ENCODE measurements around the gene DDTL. TPM values are rescaled to one million over a fixed set of nuclear protein-coding genes. Genes with fewer than 3 reads are reported as not detected.
A peak's percentile ranks its signal among the peaks of the same experiment; 100 is the strongest.
"Not testable (repeated sequence)": the region's sequence is repeated elsewhere in the genome, so short reads cannot be mapped to it uniquely, and the experiment has no call there.

Gene DDTL
- total RNA-seq: 1 to 10 TPM in 1 of 2 donors, not detected in 1; 4.5 TPM
- long read RNA-seq: 0 reads

DNA sequence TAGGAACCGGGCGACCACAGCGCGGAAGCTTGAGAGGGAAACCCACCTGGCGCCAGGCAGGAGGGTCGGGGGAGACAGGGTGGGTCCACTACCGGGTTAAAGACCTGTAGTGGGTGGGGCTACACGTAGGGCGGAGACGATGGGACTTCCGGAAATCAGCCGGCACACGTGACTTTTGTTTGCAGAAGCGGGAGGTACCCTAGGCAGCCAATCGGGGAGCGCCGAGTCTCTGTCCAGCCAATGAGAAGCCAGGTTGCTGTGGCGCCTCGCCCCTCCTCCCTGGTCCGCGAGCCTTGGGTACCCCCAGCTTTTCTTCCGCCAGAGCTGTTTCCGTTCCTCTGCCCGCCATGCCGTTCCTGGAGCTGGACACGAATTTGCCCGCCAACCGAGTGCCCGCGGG lies at the start of gene DDTL:
Gene DDTL, plus strand, starts transcription at position 321 of the 400 bp plus-strand sequence. Its CDS starts 27 bp downstream, at position 348.
- peak; percentile 95 for ATAC-seq
- DNase-seq; intact Hi-C loops (cut with DNase I, micrococcal nuclease): not testable (repeated sequence)

DNA sequence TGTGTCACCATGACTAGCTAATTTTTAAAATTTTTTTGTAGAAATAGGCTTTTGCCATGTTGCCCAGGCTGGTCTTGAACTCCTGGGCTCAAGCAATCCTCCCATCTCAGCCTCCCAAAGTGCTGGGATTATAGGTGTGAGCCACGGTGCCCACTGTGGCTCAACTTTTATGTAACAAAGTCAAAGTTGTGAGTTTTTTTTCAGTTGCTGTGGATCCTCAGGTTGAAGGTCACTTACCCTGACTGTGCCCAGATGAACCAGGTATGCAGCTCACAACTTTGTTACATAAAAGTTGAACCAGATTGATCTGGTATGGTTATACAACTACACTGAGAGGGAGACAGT lies 46.4 kb upstream of the DDTL start:
- intact Hi-C loops (cut with DNase I, micrococcal nuclease); ATAC-seq; DNase-seq: not testable (repeated sequence)

GRCh38 chr22:23921586-23922201 lies 45.0 kb upstream of the DDTL start:
- ATAC-seq; DNase-seq; intact Hi-C loops (cut with DNase I, micrococcal nuclease): not testable (repeated sequence)

DNA sequence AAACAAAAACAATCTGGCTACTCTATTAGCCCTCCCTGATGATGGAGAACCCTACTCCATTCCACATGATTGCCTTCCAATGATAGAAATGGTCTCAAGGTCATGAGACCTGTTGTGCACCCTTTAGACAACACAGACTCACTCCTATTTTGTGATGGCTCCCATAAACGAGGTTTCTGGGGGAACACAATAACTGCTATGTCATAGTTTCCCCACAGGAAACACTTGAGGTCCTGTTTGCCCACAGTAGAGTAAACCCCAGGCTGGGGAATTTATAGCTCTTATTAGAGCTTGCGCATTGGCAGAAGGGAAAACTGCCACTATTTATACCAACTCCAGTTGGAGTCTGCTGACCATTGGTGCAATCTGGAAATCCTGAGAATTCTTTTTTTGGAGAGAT lies 43.8 kb upstream of the DDTL start:
- intact Hi-C loops (cut with DNase I, micrococcal nuclease): no loop called here
- DNase-seq: no peak
- no peak for ATAC-seq

GRCh38 chr22:23925020-23925606 lies 41.6 kb upstream of the DDTL start:
- DNase-seq (no peak), ATAC-seq (no peak)
- intact Hi-C loops (cut with DNase I, micrococcal nuclease): no loop called here

GRCh38 chr22:23926561-23926960 lies 40.1 kb upstream of the DDTL start:
- DNase-seq (no peak), ATAC-seq (no peak)
- intact Hi-C loops (cut with DNase I, micrococcal nuclease): no loop called here

GRCh38 chr22:23938328-23939016 lies 28.2 kb upstream of the DDTL start:
- ATAC-seq (no peak), DNase-seq (no peak)
- intact Hi-C loops (cut with DNase I, micrococcal nuclease): no loop called here

DNA sequence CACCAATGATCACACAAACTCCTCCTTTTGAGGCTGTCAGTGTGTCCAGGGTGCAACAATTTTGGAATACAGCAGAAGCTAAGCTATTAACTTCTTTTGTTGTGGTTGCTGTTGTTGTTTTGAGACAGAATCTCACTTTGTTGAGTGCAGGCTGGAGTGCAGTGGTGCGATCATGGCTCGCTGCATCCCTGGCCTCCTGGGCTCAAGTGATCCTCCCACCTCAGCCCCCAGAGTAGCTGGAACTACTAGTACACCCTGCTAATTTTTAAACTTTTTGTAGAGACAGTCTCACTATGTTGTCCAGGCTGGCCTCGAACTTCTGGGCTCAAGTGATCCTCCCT lies 27.7 kb upstream of the DDTL start:
- DNase-seq (no peak), ATAC-seq (no peak)
- intact Hi-C loops (cut with DNase I, micrococcal nuclease): no loop called here

DNA sequence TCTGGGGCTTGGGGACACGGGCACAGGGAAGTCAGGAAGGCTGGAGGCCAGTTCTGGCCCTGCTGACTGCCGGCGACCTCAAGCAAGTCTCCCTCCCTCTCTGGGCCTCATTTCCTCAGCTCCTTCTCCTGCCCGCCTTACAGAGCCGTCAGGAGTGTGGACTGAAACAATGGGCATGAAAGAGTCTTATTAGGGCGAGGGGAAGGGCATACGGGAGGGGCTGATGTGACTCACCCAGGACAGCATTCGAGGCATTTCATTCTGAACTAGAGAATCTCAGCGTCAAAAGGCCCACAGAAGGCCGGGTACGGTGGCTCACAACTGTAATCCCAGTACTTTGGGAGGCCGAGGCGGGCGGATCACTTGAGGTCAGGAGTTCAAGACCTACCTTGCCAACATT lies 26.5 kb upstream of the DDTL start:
- intact Hi-C loops (cut with DNase I, micrococcal nuclease); ATAC-seq; DNase-seq: not testable (repeated sequence)

DNA sequence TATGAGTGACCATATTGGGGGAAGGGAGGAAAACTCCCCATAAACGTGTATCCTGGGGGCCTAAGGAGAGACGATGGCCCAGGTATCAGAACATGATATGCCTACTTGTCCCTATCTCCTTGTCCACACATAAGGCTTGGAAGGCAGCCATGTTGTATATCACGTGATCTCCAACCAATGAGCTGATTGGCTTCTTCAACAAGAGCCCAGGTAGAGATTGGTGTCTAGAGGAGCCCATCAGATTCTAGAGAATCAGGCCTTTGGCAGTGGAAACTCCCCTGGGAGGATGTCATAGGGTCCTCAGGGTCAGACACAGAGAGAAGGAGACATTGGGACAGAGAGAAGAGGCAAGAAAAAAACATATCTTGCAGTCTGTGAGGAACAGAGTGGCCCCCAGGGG lies 19.3 kb upstream of the DDTL start:
- DNase-seq; intact Hi-C loops (cut with DNase I, micrococcal nuclease); ATAC-seq: not testable (repeated sequence)

GRCh38 chr22:23949764-23950163 lies 16.9 kb upstream of the DDTL start:
- ATAC-seq; intact Hi-C loops (cut with DNase I, micrococcal nuclease); DNase-seq: not testable (repeated sequence)

DNA sequence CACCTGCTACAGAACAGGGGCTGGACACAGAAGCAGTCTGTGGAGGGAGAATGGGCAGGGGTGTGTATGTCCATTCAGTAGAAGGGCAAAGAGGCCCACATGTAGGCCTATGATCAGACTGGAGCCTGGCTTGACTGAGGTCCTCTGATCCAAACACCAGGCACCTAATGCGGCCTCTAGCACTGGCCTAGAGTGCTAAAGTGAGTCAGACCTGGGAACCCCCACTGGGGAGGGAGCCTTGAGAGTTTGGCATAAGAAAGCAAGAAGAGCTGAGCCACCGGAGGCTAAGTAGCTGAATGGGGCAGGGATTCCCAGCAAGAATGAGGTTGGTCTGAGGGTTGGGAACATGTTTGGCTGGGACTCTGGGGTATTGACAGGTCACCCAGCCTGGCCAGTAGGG lies 15.3 kb upstream of the DDTL start:
- not testable (repeated sequence) for ATAC-seq

GRCh38 chr22:23952794-23953405 lies 13.8 kb upstream of the DDTL start:
- intact Hi-C loops (cut with DNase I, micrococcal nuclease); DNase-seq; ATAC-seq: not testable (repeated sequence)

More for the DNA sequence above, 15.3 kb upstream of the DDTL start:
- intact Hi-C loops (cut with DNase I, micrococcal nuclease); DNase-seq: not testable (repeated sequence)

DNA sequence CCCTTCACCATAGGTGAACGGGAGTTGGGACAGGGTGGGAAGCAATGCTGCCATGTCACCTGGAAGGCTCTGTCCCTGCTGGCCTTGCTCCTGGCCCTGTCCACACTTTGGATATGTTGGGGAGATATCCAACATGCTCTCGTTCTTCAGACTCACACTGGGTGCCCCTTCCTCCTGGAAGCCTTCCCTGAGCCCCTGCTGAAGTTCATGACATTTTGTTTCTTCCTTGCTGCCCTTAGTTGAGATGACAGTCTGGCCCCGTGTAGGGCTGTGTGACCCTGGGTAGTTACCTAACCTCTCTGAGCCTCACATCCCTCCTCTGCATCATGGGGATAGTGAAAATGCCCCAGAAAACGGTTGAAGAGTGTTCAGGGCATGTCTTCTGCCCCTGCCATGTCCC lies 13.2 kb upstream of the DDTL start:
- ATAC-seq; intact Hi-C loops (cut with DNase I, micrococcal nuclease); DNase-seq: not testable (repeated sequence)

DNA sequence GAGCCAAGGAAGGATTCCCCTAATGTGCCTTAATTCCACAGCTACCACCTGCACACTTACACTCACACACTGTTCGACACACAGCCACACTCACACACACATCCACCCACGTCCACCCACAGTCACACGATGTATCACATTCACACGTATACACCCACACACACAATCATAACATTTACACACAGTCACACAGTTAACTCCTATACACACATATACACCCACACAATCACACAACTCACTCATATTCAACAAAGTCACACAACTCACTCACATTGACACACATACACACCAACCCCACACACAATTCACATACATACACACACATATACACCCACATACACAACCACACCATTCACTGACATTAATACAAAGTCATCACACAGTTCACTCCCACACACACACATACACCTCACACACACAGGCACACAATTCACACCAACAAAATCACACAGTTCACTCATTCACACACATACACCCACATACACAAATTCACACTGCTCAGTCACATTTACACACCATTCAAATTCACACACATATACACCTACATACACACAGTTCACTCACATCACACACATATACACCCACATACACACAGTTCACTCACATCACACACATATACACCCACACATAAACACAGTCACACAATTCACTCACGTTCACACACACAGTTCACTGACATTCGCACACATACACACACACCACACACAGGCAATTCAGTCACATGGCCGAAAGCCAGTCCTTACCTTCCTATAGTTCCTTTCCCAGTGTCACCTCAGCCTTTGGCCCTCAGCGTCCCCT lies 12.3 kb upstream of the DDTL start:
- intact Hi-C loops (cut with DNase I, micrococcal nuclease); ATAC-seq; DNase-seq: not testable (repeated sequence)

DNA sequence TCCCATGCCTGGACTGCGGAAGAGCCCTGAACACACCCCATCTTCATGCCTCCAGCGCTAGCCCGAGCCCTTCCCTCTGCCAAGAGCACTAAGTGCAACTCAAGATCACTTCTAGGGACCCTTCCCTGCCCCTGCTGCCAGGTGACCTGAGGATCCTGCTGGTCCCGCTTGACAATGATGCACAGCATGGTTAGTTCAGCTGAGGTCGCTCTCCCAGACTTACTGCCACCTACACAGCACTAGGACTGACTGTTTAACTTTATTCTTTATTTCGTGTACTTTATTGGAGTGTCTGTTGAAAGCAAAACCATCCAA lies 11.7 kb upstream of the DDTL start:
- DNase-seq; ATAC-seq; intact Hi-C loops (cut with DNase I, micrococcal nuclease): not testable (repeated sequence)

- intact Hi-C loops (cut with DNase I, micrococcal nuclease); ATAC-seq; DNase-seq: not testable (repeated sequence)
These were observed 10.8 kb upstream of the DDTL start for GRCh38 chr22:23955886-23956285.

DNA sequence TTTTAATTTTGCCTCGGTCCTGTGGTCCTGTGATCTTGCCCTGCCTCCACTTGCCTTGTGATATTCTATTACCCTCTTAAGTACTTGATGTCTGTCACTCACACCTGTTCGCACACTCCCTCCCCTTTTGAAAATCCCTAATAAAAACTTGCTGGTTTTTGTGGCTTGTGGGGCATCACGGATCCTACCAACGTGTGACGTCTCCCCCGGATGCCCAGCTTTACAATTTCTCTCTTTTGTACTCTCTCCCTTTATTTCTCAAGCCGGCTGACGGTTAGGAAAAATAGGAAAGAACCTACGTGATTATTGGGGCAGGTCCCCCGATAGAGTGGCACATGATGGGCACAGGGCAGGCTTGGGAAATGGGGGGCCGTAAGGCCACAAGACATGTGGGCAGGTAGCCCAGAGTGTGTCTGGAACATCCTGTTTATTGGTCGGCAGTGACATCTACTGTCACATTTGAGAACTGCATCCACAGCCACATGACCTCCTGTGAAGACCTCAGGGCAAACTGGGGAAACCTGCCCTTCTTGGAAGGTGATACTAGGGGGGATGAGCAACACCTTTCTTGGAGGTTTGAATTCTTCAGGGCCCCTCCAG lies 10.3 kb upstream of the DDTL start:
- ATAC-seq (peak; percentile 81), DNase-seq (peak; percentile 50 to 81)
- intact Hi-C loops (cut with DNase I, micrococcal nuclease): not testable (repeated sequence)

Data from left colon (tissue), 2 donors.